Liver (tissue), 9 donors: Measurements from ENCODE around the gene RRAS2. TPM values are rescaled to one million over a fixed set of nuclear protein-coding genes. Genes with fewer than 3 reads are reported as not detected.

Experiments
- DNase-seq: peaks from one replicate; pipeline ENCODE4 v3.0.0-alpha.2; 2017; ENCODE audit warnings: low spot score
- H3K27ac ChIP-seq, 2 donors: one replicate each; pipeline ENCODE4 v1.7.0; 2013; ENCODE audit warnings: inconsistent platforms in 2 of 2, low read length in 2 of 2, control low read depth in 1 of 2, low read depth in 1 of 2, mild to moderate bottlenecking in 1 of 2
- H3K27me3 ChIP-seq, 4 donors: one replicate each; pipeline versions ENCODE4 v1.6.1 to v1.7.0; 2013; ENCODE audit warnings: low read length in 3 of 4, inconsistent platforms in 1 of 4, mild to moderate bottlenecking in 1 of 4, moderate library complexity in 1 of 4; ENCODE audit not compliant: control insufficient read depth in 4 of 4, insufficient read depth in 4 of 4
- H3K36me3 ChIP-seq, 4 donors: one replicate each; pipeline versions ENCODE4 v1.6.1 to v1.7.0; 2013; ENCODE audit warnings: low read length in 3 of 4, mild to moderate bottlenecking in 3 of 4, low read depth in 1 of 4, moderate library complexity in 1 of 4; ENCODE audit not compliant: control insufficient read depth in 4 of 4, insufficient read depth in 3 of 4
- H3K4me1 ChIP-seq, 4 donors: one replicate each; pipeline versions ENCODE4 v1.6.1 to v1.7.0; 2013; ENCODE audit warnings: low read length in 3 of 4, mild to moderate bottlenecking in 3 of 4, moderate library complexity in 1 of 4; ENCODE audit not compliant: control insufficient read depth in 4 of 4, insufficient read depth in 4 of 4
- H3K4me3 ChIP-seq, 3 donors: one replicate each; pipeline versions ENCODE4 v1.6.1 to v1.7.0; 2013; ENCODE audit warnings: low read length in 3 of 3, control low read depth in 1 of 3, low read depth in 1 of 3, mild to moderate bottlenecking in 1 of 3
- H3K9ac ChIP-seq, 2 donors: one replicate each; pipeline ENCODE4 v1.7.0; 2013; ENCODE audit warnings: low read length in 2 of 2, mild to moderate bottlenecking in 2 of 2, moderate library complexity in 2 of 2, control low read depth in 1 of 2, low read depth in 1 of 2
- H3K9me3 ChIP-seq, 4 donors: one replicate each; pipeline versions ENCODE4 v1.6.1 to v1.7.0; 2013; ENCODE audit warnings: low read length in 3 of 4; ENCODE audit not compliant: control insufficient read depth in 4 of 4
- EGR1 ChIP-seq, 2 donors: IDR thresholded peaks; 2 replicates each; pipeline ENCODE4 v1.6.1; 2016 to 2018; ENCODE audit warnings: antibody characterized with exemption in 2 of 2, low read depth in 2 of 2
- FOXA1 ChIP-seq: IDR thresholded peaks from 2 replicates; pipeline ENCODE4 v1.6.1; 2016; ENCODE audit warnings: antibody characterized with exemption
- FOXA2 ChIP-seq: IDR thresholded peaks from 2 replicates; pipeline ENCODE4 v1.6.1; 2016; ENCODE audit warnings: antibody characterized with exemption
- GABPA ChIP-seq, 2 donors: IDR thresholded peaks in 1 of 2; conservative IDR thresholded peaks in 1 of 2; 2 replicates each; pipeline ENCODE4 v1.6.1; 2016; ENCODE audit warnings: antibody characterized with exemption in 2 of 2, mild to moderate bottlenecking in 1 of 2, moderate library complexity in 1 of 2
- HNF4G ChIP-seq: IDR thresholded peaks from 2 replicates; pipeline ENCODE4 v1.6.1; 2016; ENCODE audit warnings: antibody characterized with exemption
- JUND ChIP-seq, 2 donors: IDR thresholded peaks; 2 replicates each; pipeline ENCODE4 v1.6.1; 2016; ENCODE audit warnings: antibody characterized with exemption in 2 of 2
- NR2F2 ChIP-seq: IDR thresholded peaks from 2 replicates; pipeline ENCODE4 v1.6.1; 2016; ENCODE audit warnings: antibody characterized with exemption
- RAD21 ChIP-seq, 2 donors: IDR thresholded peaks; 2 replicates each; pipeline ENCODE4 v1.6.1; 2016; ENCODE audit warnings: antibody characterized with exemption in 2 of 2, mild to moderate bottlenecking in 2 of 2
- RXRA ChIP-seq, 2 donors: IDR thresholded peaks; 2 replicates each; pipeline ENCODE4 v1.6.1; 2017 to 2018; ENCODE audit warnings: antibody characterized with exemption in 2 of 2, mild to moderate bottlenecking in 1 of 2
- SP1 ChIP-seq: IDR thresholded peaks from 2 replicates; pipeline ENCODE4 v1.6.1; 2018; ENCODE audit warnings: antibody characterized with exemption, mild to moderate bottlenecking
- TAF1 ChIP-seq: conservative IDR thresholded peaks from 2 replicates; pipeline ENCODE4 v1.6.1; 2016; ENCODE audit warnings: antibody characterized with exemption, mild to moderate bottlenecking
- YY1 ChIP-seq: IDR thresholded peaks from 2 replicates; pipeline ENCODE4 v1.6.1; 2016; ENCODE audit warnings: antibody characterized with exemption, mild to moderate bottlenecking
- WGBS: extraction: QIAGEN DNeasy Blood & Tissue Kit; methylation state at CpG from one replicate; pipeline ENCODE4 v1.1.7; 2013; 5-methylcytosine and 5-hydroxymethylcytosine counted together
- polyA plus RNA-seq, 2 donors: library from polyadenylated mRNA; stranded (reverse) in 1 of 2; unstranded in 1 of 2; fragments of 200-250 nt in 1 of 2; fragments of >200 nt in 1 of 2; fragmentation: Nextera tagmentation in 1 of 2; extraction: Ambion mirVana in 1 of 2; gene quantifications; one replicate each; pipeline versions ENCODE4 v1.2.1 to v1.2.3, GENCODE V29; 2013 to 2015
- total RNA-seq, 2 donors: library from RNA; depleted of rRNA; stranded (reverse); fragments of >200 nt; gene quantifications; one replicate each; pipeline ENCODE4 v1.2.3, GENCODE V29; 2014
- TF ChIP-seq, protein P1 (sequence below): IDR thresholded peaks from 2 replicates; pipeline ENCODE4 v1.6.1; 2016; ENCODE audit warnings: antibody characterized with exemption
- TF ChIP-seq, protein P2 (sequence below): fragments of 150-350 bp; IDR thresholded peaks from 2 replicates; pipeline ENCODE4 v1.5.1; 2017; ENCODE audit warnings: improper control_type of control experiment, low read depth, low read length; ENCODE audit not compliant: missing input control
- TF ChIP-seq, protein P3 (sequence below): IDR thresholded peaks from 2 replicates; pipeline ENCODE4 v1.6.1; 2016; ENCODE audit warnings: antibody characterized with exemption
- TF ChIP-seq, protein P4 (sequence below): IDR thresholded peaks from 2 replicates; pipeline ENCODE4 v1.6.1; 2016; ENCODE audit warnings: antibody characterized with exemption, mild to moderate bottlenecking
- TF ChIP-seq, protein P5 (sequence below): IDR thresholded peaks from 2 replicates; pipeline ENCODE4 v1.6.1; 2016; ENCODE audit warnings: antibody characterized with exemption
- donor health status: healthy.
- donor health status: healthy.
- donor health status: healthy.
- donor health status: healthy.
- donor health status: healthy.

The RRAS2 gene
- total and polyA plus RNA-seq, 4 donors, result 11.2 to 23.8 (median 17.5) TPM

DNA sequence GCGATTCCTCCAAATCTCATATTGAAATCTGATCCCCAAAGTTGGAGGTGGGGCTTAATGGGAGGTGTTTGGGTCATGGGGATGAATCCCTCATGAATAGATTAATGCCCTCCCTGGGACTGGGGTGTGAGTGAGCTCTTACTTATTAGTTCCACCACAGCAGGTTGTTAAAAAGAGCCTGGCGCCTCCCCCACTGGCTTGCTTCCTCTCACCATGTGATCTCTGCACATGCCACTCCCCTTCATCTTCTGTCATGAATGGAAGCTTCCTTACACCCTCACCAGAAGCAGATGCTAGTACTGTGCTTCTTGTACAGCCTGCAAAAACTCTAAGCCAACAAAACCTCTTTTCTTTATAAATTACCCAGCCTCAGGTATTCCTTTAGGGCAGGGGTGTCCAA is 8.8 kb downstream of the RRAS2 start:
- WGBS, result 94% methylated on average over 2 of the region's 2 CpGs
- no peak overlapping the region for H3K4me3 ChIP-seq

DNA sequence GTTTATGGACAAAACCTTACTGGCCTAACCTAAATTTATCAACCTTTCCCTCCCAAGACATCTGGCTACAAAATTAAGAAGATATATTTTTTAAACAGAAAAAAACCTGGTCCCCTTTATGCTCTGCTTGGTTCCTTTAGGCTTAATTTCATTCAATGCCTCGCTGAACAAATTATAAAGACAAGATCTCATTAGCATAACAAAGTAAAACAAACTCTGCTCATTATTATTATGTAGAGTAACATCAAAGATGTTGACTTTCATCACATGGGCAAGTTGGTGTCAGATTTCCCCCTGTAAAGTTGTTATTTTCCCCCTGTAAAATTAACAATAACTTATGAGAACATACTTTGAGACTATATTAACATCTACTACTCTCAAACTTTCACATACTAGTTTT is 11.0 kb downstream of the RRAS2 start:
- Histone ChIP-seq H3K9ac (no peak overlapping the region), H3K4me1 (peaks cover 0 to 3% (median 0%) of the 10 kb centered on the region in 4 donors), H3K9me3 (peaks cover 0 to 4% (median 0%) of the 10 kb centered on the region in 4 donors), H3K27ac (no peak overlapping the region), H3K4me3 (no peak overlapping the region), H3K36me3 (no peaks in the 10 kb centered on the region), H3K27me3 (no peaks in the 10 kb centered on the region)
- TF ChIP-seq EGR1 (IDR thresholded peaks at IDR 0.05; ENCODE audit: low read depth in 2 of 2) (no peak), GABPA (IDR thresholded peaks at IDR 0.05 in 1 of 2, conservative IDR thresholded peaks at IDR 0.05 in 1 of 2) (no peak), RXRA (IDR thresholded peaks at IDR 0.05) (no peak), TAF1 (no peak), RAD21 (IDR thresholded peaks at IDR 0.05) (no peak), JUND (IDR thresholded peaks at IDR 0.05) (no peak)
- TF ChIP-seq, protein P1, sequence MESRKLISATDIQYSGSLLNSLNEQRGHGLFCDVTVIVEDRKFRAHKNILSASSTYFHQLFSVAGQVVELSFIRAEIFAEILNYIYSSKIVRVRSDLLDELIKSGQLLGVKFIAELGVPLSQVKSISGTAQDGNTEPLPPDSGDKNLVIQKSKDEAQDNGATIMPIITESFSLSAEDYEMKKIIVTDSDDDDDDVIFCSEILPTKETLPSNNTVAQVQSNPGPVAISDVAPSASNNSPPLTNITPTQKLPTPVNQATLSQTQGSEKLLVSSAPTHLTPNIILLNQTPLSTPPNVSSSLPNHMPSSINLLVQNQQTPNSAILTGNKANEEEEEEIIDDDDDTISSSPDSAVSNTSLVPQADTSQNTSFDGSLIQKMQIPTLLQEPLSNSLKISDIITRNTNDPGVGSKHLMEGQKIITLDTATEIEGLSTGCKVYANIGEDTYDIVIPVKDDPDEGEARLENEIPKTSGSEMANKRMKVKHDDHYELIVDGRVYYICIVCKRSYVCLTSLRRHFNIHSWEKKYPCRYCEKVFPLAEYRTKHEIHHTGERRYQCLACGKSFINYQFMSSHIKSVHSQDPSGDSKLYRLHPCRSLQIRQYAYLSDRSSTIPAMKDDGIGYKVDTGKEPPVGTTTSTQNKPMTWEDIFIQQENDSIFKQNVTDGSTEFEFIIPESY, result no peak
- TF ChIP-seq, protein P2, sequence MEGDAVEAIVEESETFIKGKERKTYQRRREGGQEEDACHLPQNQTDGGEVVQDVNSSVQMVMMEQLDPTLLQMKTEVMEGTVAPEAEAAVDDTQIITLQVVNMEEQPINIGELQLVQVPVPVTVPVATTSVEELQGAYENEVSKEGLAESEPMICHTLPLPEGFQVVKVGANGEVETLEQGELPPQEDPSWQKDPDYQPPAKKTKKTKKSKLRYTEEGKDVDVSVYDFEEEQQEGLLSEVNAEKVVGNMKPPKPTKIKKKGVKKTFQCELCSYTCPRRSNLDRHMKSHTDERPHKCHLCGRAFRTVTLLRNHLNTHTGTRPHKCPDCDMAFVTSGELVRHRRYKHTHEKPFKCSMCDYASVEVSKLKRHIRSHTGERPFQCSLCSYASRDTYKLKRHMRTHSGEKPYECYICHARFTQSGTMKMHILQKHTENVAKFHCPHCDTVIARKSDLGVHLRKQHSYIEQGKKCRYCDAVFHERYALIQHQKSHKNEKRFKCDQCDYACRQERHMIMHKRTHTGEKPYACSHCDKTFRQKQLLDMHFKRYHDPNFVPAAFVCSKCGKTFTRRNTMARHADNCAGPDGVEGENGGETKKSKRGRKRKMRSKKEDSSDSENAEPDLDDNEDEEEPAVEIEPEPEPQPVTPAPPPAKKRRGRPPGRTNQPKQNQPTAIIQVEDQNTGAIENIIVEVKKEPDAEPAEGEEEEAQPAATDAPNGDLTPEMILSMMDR, result no peak
- 89% methylated on average over 1 of the region's 1 CpG for WGBS
- no peak for DNase-seq

More for the DNA sequence above, 8.8 kb downstream of the RRAS2 start:
- Histone ChIP-seq H3K27ac (no peak overlapping the region), H3K4me1 (peaks cover 0 to 13% (median 1%) of the 10 kb centered on the region in 4 donors), H3K9ac (no peak overlapping the region), H3K9me3 (peaks cover 0 to 4% (median 0%) of the 10 kb centered on the region in 4 donors), H3K36me3 (no peaks in the 10 kb centered on the region), H3K27me3 (no peaks in the 10 kb centered on the region)
- no peak for DNase-seq
- no peak for TF ChIP-seq YY1
- TF ChIP-seq FOXA2, result no peak
- TF ChIP-seq, protein P3, sequence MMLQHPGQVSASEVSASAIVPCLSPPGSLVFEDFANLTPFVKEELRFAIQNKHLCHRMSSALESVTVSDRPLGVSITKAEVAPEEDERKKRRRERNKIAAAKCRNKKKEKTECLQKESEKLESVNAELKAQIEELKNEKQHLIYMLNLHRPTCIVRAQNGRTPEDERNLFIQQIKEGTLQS, result no peak
- TF ChIP-seq TAF1, result no peak
- no peak for TF ChIP-seq FOXA1
- no peak for TF ChIP-seq SP1

DNA sequence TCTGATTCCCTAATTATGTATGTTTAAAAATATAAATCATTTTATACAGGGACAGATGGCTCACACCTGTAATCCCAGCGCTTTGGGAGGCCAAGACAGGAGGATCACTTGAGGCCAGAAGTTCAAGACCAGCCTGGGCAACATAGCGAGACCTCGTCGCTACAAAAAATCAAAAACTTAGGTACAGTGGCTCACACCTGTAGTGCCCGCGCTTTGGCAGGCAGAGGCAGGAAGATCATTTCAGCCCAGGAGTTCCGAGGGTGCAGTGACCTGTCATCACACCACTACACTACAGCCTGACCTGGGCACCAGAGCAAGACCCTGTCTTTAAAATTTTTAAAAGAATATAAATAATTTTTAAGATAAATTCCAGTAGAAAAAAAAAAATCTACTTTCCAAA is 11.5 kb downstream of the RRAS2 start:
- no peaks in the 10 kb centered on the region for H3K27me3 ChIP-seq
- no peak overlapping the region for H3K27ac ChIP-seq
- WGBS, result 97% methylated on average over 7 of the region's 7 CpGs
- H3K9ac ChIP-seq, result no peak overlapping the region
- H3K4me1 ChIP-seq, result peaks cover 0 to 3% (median 0%) of the 10 kb centered on the region in 4 donors
- TF ChIP-seq JUND (IDR thresholded peaks at IDR 0.05), result no peak
- TF ChIP-seq RXRA (IDR thresholded peaks at IDR 0.05), result no peak
- TF ChIP-seq, protein P4, sequence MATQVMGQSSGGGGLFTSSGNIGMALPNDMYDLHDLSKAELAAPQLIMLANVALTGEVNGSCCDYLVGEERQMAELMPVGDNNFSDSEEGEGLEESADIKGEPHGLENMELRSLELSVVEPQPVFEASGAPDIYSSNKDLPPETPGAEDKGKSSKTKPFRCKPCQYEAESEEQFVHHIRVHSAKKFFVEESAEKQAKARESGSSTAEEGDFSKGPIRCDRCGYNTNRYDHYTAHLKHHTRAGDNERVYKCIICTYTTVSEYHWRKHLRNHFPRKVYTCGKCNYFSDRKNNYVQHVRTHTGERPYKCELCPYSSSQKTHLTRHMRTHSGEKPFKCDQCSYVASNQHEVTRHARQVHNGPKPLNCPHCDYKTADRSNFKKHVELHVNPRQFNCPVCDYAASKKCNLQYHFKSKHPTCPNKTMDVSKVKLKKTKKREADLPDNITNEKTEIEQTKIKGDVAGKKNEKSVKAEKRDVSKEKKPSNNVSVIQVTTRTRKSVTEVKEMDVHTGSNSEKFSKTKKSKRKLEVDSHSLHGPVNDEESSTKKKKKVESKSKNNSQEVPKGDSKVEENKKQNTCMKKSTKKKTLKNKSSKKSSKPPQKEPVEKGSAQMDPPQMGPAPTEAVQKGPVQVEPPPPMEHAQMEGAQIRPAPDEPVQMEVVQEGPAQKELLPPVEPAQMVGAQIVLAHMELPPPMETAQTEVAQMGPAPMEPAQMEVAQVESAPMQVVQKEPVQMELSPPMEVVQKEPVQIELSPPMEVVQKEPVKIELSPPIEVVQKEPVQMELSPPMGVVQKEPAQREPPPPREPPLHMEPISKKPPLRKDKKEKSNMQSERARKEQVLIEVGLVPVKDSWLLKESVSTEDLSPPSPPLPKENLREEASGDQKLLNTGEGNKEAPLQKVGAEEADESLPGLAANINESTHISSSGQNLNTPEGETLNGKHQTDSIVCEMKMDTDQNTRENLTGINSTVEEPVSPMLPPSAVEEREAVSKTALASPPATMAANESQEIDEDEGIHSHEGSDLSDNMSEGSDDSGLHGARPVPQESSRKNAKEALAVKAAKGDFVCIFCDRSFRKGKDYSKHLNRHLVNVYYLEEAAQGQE, result no peak
- no peak for TF ChIP-seq GABPA (IDR thresholded peaks at IDR 0.05 in 1 of 2, conservative IDR thresholded peaks at IDR 0.05 in 1 of 2)
- TF ChIP-seq EGR1 (IDR thresholded peaks at IDR 0.05; ENCODE audit: low read depth in 2 of 2), result no peak
- TF ChIP-seq, protein P5, sequence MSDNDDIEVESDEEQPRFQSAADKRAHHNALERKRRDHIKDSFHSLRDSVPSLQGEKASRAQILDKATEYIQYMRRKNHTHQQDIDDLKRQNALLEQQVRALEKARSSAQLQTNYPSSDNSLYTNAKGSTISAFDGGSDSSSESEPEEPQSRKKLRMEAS, result no peak
- TF ChIP-seq FOXA2, result no peak
- no peak for TF ChIP-seq NR2F2
- TF ChIP-seq YY1, result no peak
- TF ChIP-seq, protein P1, result no peak
- TF ChIP-seq FOXA1, result no peak
- TF ChIP-seq TAF1, result no peak
- TF ChIP-seq, protein P3, result no peak
- TF ChIP-seq SP1, result no peak
- TF ChIP-seq HNF4G, result no peak
- TF ChIP-seq RAD21 (IDR thresholded peaks at IDR 0.05), result no peak
- no peaks in the 10 kb centered on the region for H3K36me3 ChIP-seq
- no peak for DNase-seq
- H3K9me3 ChIP-seq, result peaks cover 0 to 4% (median 0%) of the 10 kb centered on the region in 4 donors
- H3K4me3 ChIP-seq, result no peak overlapping the region
